Thymus (tissue), 11 donors: Measurements from ENCODE around the gene IL17REL. TPM values are rescaled to one million over a fixed set of nuclear protein-coding genes. Genes with fewer than 3 reads are reported as not detected.

Experiments
- DNase-seq, 9 donors: peaks; one replicate each; pipeline ENCODE4 v3.0.0-alpha.2; 2013; ENCODE audit warnings: low spot score in 9 of 9, low read depth in 6 of 9, missing footprints in 1 of 9
- H3K27ac ChIP-seq, 2 donors: one replicate each; pipeline ENCODE4 v1.5.1; 2013; ENCODE audit warnings: control low read depth in 1 of 2, low read depth in 1 of 2, low read length in 1 of 2, mild to moderate bottlenecking in 1 of 2, moderate library complexity in 1 of 2
- H3K27me3 ChIP-seq, 2 donors: one replicate each; pipeline ENCODE4 v1.5.1; 2013; ENCODE audit warnings: low read length in 1 of 2; ENCODE audit not compliant: control insufficient read depth in 2 of 2, insufficient read depth in 1 of 2
- H3K36me3 ChIP-seq, 2 donors: one replicate each; pipeline ENCODE4 v1.5.1; 2013; ENCODE audit warnings: low read length in 1 of 2, mild to moderate bottlenecking in 1 of 2, moderate library complexity in 1 of 2; ENCODE audit not compliant: control insufficient read depth in 2 of 2, insufficient read depth in 2 of 2
- H3K4me1 ChIP-seq, 2 donors: one replicate each; pipeline ENCODE4 v1.5.1; 2013; ENCODE audit warnings: low read length in 2 of 2; ENCODE audit not compliant: control insufficient read depth in 2 of 2, insufficient read depth in 2 of 2
- H3K4me3 ChIP-seq, 2 donors: one replicate each; pipeline ENCODE4 v1.5.1; 2013; ENCODE audit warnings: low read length in 2 of 2, control low read depth in 1 of 2, mild to moderate bottlenecking in 1 of 2
- H3K9me3 ChIP-seq, 2 donors: one replicate each; pipeline ENCODE4 v1.5.1; 2013; ENCODE audit warnings: low read length in 1 of 2, mild to moderate bottlenecking in 1 of 2; ENCODE audit not compliant: control insufficient read depth in 2 of 2, insufficient read depth in 1 of 2
- WGBS: extraction: QIAGEN DNeasy Blood & Tissue Kit; methylation state at CpG from one replicate; pipeline ENCODE4 v1.1.7; 2013; 5-methylcytosine and 5-hydroxymethylcytosine counted together
- polyA plus RNA-seq: library from polyadenylated mRNA; stranded (reverse); fragments of 200-250 nt; gene quantifications from one replicate; pipeline ENCODE4 v1.2.3, GENCODE V29; 2013
- total RNA-seq: library from RNA; stranded (reverse); fragments of 120-200 nt; gene quantifications from one replicate; pipeline ENCODE4 v1.2.4, GENCODE V29; 2013
- donor health status: healthy.

The IL17REL gene
- total and polyA plus RNA-seq, 2 donors = 2.4 to 5.9 TPM

DNA sequence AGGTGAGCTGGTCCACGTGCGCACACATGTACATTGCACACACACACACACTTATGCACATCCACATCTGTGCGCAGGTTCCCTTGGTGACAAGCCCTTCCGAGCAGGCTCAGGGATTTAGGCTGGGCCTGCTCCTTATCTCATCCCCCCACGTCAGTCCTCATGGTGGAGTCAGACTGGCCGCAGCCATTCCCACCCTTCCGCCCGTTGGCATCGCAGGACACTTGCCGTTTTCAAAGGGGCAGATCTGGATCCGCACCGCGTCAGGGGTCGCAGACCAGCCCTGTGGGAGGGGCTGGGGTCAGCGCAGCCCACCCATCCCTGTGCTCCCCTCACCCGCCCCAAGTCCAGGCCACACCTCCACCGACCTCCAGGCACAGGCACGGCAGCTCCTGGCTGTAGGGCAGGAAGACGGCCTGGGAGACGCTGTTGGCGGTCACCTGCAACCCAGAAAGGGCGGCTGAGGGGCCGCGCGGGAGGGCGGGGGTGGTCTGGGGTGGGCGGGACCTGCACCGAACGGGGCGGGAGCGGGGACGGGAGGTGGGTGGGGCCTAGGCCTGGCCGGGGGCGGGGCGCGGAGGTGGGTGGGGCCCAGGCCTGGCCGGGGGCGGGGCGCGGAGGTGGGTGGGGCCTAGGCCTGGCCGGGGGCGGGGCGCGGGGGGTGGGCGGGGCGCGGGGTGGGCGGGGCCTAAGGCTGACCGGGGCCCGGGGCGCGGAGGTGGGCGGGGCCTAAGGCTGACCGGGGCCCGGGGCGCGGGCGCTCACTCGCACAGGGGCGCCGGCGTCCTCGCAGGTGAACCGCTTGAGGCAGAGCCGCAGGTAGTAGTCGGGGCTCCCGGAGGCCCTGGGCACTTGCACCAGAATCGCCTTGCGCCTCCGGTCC is 13.3 kb downstream of the IL17REL start:
- H3K27ac ChIP-seq = no peak overlapping the region
- no peaks in the 10 kb centered on the region for H3K4me1 ChIP-seq
- no peak for DNase-seq
- H3K36me3 ChIP-seq = no peaks in the 10 kb centered on the region
- no peak overlapping the region for H3K4me3 ChIP-seq
- peaks cover 7 to 34% of the 10 kb centered on the region in 2 donors for H3K27me3 ChIP-seq
- WGBS = 24% methylated on average over 70 of the region's 70 CpGs
- peaks cover 0 to 1% of the 10 kb centered on the region in 2 donors for H3K9me3 ChIP-seq

- H3K36me3 ChIP-seq = no peaks in the 10 kb centered on the region
- no peak overlapping the region for H3K4me3 ChIP-seq
- WGBS = 98% methylated on average over 14 of the region's 14 CpGs
- no peak for DNase-seq
- no peak overlapping the region for H3K27ac ChIP-seq
- peaks cover 0 to 1% of the 10 kb centered on the region in 2 donors for H3K9me3 ChIP-seq
- H3K27me3 ChIP-seq = peaks cover 7 to 34% of the 10 kb centered on the region in 2 donors
- H3K4me1 ChIP-seq = no peaks in the 10 kb centered on the region
Observed at GRCh38 chr22:49998718-49999062, 13.9 kb downstream of the IL17REL start.

DNA sequence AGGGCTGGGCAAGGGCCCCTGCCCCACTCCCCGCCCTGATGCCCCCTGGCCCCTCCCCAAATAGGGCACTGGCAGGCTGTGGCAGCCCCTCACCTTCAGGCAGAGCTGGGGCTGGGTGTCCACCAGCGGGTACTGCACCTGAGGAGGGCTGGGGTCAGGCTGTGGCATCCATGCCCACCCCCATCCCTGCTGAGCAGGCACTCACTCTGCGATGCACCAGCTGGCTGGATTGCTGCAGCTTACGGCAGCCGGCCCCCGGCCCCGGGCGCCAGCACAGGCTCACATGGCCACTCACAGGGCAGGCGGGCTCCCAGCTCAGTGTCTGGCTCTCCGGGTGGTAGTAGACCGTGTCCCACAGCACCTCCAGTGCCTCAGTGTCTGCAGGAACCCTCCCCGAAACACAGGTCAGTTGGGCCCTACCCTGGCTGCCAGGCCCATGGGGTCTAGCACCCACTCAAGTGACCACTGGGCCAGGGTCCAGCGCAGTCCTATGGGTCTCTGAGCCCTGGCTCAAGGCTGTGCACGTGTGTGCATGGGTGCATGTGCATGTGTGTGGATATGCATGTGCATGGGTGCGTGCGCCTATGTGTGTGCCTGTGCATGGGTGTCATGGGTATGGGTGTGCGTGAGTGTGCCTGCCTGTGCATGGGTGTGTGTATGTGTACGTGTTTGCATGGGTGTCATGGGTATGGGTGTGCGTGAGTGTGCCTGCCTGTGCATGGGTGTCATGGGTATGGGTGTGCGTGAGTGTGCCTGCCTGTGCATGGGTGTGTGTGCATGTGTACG is 14.4 kb downstream of the IL17REL start:
- no peak for DNase-seq
- H3K27ac ChIP-seq = no peak overlapping the region
- no peaks in the 10 kb centered on the region for H3K36me3 ChIP-seq
- no peaks in the 10 kb centered on the region for H3K4me1 ChIP-seq
- no peak overlapping the region for H3K4me3 ChIP-seq
- H3K9me3 ChIP-seq = peaks cover 0 to 1% of the 10 kb centered on the region in 2 donors
- 97% methylated on average over 21 of the region's 21 CpGs for WGBS
- H3K27me3 ChIP-seq = peaks cover 7 to 36% of the 10 kb centered on the region in 2 donors

- no peaks in the 10 kb centered on the region for H3K36me3 ChIP-seq
- DNase-seq = no peak
- WGBS = 91% methylated on average over 12 of the region's 12 CpGs
- H3K27me3 ChIP-seq = peaks cover 7 to 39% of the 10 kb centered on the region in 2 donors
- H3K27ac ChIP-seq = no peak overlapping the region
- H3K4me1 ChIP-seq = no peaks in the 10 kb centered on the region
- H3K4me3 ChIP-seq = no peak overlapping the region
- peaks cover 0 to 1% of the 10 kb centered on the region in 2 donors for H3K9me3 ChIP-seq
Observed at GRCh38 chr22:49997251-49997599, 15.3 kb downstream of the IL17REL start.

DNA sequence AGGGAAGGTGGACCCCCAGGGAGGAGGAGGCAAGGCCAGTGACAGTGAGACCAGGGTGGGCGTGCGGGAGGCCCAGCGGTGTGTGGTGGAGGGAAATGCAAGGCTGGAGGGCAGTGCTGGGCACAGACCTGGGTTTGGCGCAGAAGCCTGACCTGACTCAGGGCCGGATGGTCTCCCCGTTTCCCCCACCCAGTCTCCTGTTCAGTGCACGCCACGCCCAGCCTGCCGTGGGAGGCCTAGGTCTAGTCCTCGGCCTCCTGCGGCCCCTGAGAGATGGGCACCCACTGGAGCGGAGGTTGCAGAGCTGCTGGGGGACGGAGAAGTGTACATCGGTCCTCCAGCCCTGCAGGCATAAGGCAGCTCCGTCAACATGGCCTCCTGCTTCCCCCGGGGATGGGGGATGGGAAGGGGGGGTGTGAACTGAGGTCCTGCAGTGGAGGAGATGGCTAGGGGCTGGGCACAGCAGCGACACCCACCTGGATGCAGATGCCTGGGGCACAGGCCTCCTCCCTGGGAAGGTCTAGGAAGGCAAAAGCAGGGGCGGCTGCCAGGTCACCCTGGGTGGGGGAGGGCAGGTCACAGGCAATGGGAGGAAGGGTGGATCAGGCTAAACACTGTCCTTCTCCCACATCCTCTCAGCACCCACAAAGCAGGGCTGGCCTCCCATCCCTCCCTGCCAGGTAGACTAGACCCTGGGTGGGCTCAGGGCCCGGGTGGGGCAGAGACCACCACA is 15.9 kb downstream of the IL17REL start:
- 95% methylated on average over 19 of the region's 19 CpGs for WGBS
- no peak overlapping the region for H3K4me3 ChIP-seq
- H3K4me1 ChIP-seq = no peaks in the 10 kb centered on the region
- no peak overlapping the region for H3K27ac ChIP-seq
- H3K9me3 ChIP-seq = peaks cover 0 to 1% of the 10 kb centered on the region in 2 donors
- H3K27me3 ChIP-seq = peaks cover 7 to 37% of the 10 kb centered on the region in 2 donors
- no peak for DNase-seq
- no peaks in the 10 kb centered on the region for H3K36me3 ChIP-seq

GRCh38 chr22:49996119-49996517 is 16.4 kb downstream of the IL17REL start:
- Histone ChIP-seq H3K27ac (no peak overlapping the region), H3K4me1 (no peaks in the 10 kb centered on the region), H3K36me3 (no peaks in the 10 kb centered on the region), H3K4me3 (no peak overlapping the region), H3K27me3 (peaks cover 7 to 33% of the 10 kb centered on the region in 2 donors), H3K9me3 (peaks cover 0 to 1% of the 10 kb centered on the region in 2 donors)
- WGBS = 93% methylated on average over 4 of the region's 4 CpGs
- no peak for DNase-seq

GRCh38 chr22:49995361-49996118 is 17.0 kb downstream of the IL17REL start:
- H3K27me3 ChIP-seq = peaks cover 7 to 27% of the 10 kb centered on the region in 2 donors
- no peaks in the 10 kb centered on the region for H3K36me3 ChIP-seq
- 96% methylated on average over 10 of the region's 10 CpGs for WGBS
- H3K4me1 ChIP-seq = no peaks in the 10 kb centered on the region
- H3K9me3 ChIP-seq = peaks cover 1 to 4% of the 10 kb centered on the region in 2 donors
- H3K27ac ChIP-seq = no peak overlapping the region
- DNase-seq = no peak
- H3K4me3 ChIP-seq = no peak overlapping the region

- Histone ChIP-seq H3K27ac (no peak overlapping the region), H3K27me3 (peaks cover 4 to 22% of the 10 kb centered on the region in 2 donors), H3K9me3 (peaks cover 0 to 4% of the 10 kb centered on the region in 2 donors), H3K4me1 (no peaks in the 10 kb centered on the region), H3K36me3 (no peaks in the 10 kb centered on the region), H3K4me3 (no peak overlapping the region)
- no peak for DNase-seq
- 86% methylated on average over 3 of the region's 3 CpGs for WGBS
Observed at GRCh38 chr22:49995041-49995360, 17.6 kb downstream of the IL17REL start.
